Motor neuron (in vitro differentiated cells): ENCODE data around the gene HLA-DOB. TPM values are rescaled to one million over a fixed set of nuclear protein-coding genes. Genes with fewer than 3 reads are reported as not detected.
A peak's percentile ranks its signal among the peaks of the same experiment; 100 is the strongest.
"Not testable (repeated sequence)": the region's sequence is repeated elsewhere in the genome, so short reads cannot be mapped to it uniquely, and the experiment has no call there.

Experiments used
- ATAC-seq, 8 experiments: fragments of 200-7000 bp; cut with Tn5 transposase; replicated peaks in 6 of 8; 2 replicates each; pipeline ENCODE4 v1.8.0; 2021; ENCODE audit warnings: mild to moderate bottlenecking in 8 of 8, moderate library complexity in 8 of 8
- H3K27ac ChIP-seq, 2 donors: fragments of 250-450 bp; sonication (Bioruptor Pico); 2 replicates each; pipeline ENCODE4 v1.9.0; 2021; ENCODE audit warnings: antibody characterized with exemption in 2 of 2, mild to moderate bottlenecking in 2 of 2, moderate library complexity in 1 of 2
- H3K4me1 ChIP-seq, 2 donors: fragments of 250-450 bp; sonication (Bioruptor Pico); replicated peaks in 1 of 2; 2 replicates each; pipeline ENCODE4 v1.6.1; 2021; ENCODE audit warnings: antibody characterized with exemption in 2 of 2, mild to moderate bottlenecking in 2 of 2, moderate library complexity in 1 of 2
- H3K4me3 ChIP-seq, 5 donors: fragments of 250-450 bp; sonication (Bioruptor Pico); 2 replicates each; pipeline ENCODE4 v1.9.0; 2021; ENCODE audit warnings: antibody characterized with exemption in 5 of 5, mild to moderate bottlenecking in 5 of 5, moderate library complexity in 4 of 5
- WGBS, 10 experiments: fragments of 450-650 bp; shearing (Covaris generic); methylation state at CpG; one replicate each; pipeline ENCODE4 v1.0.0; 2022; 5-methylcytosine and 5-hydroxymethylcytosine counted together
- in situ Hi-C, 9 experiments: fragments of 400-800 bp; cut with MboI; loops; one replicate each; pipeline ENCODE4 v1.15.0; 2021; ENCODE audit warnings: low sequenced_read_pairs in 9 of 9, low pct_unique_long_range_greater_than_20kb in 2 of 9; ENCODE audit not compliant: unreplicated experiment in 9 of 9
- total RNA-seq, 8 experiments: library from RNA; unstranded; fragments of 300-600 nt; gene quantifications; 2 replicates each; pipeline versions ENCODE4 v1.2.3 to v1.2.4, GENCODE V29; 2022

HLA-DOB gene
- total RNA-seq, 8 experiments from 2014 or later = 0.47 to 1.4 (median 1.1) TPM; not detected in 5

DNA sequence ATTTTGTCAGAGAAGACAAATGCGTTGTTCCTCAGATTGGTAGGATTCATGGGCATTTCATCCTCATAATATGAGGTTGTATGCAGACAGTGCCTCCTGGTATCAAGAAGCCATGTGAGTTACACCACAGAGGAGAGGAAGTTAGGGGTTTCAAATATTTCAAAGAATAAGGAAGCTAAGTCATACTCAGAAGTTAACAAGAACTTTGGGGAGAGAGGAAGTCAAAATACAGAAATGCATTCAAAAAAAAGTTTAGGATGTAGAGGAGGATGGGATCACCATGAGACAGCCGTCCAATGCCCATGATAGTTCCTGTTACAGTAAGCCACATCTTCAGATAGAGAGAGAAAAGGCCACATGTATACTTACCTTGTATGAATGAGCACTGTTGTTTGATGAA lies 22.3 kb downstream of the HLA-DOB start:
- H3K4me1 ChIP-seq = no peaks in the 10 kb centered on the region
- in situ Hi-C loops = loop anchor here in 6 of 9 experiments (10.0 to 25.0 kb wide), 4 partner anchors 357 to 557 kb away; partner anchors contain the start of genes BTNL2 (in 3 of the 6) and HLA-DRA (in 1 of the 6)
- no peak for ATAC-seq
- no peak overlapping the region for H3K27ac ChIP-seq
- no peak overlapping the region for H3K4me3 ChIP-seq
- WGBS, 10 experiments = 40 to 100% (median 60%) methylated on average over 1 to 2 of the region's 2 CpGs; no CpG with 5 or more reads in 3 of the 10 experiments

GRCh38 chr6:32792901-32793435 lies 23.8 kb downstream of the HLA-DOB start:
- Histone ChIP-seq H3K4me3 (no peak overlapping the region), H3K4me1 (no peaks in the 10 kb centered on the region), H3K27ac (no peak overlapping the region)
- 0 to 100% (median 45%) methylated on average over 1 to 3 of the region's 3 CpGs; no CpG with 5 or more reads in 2 of the 10 experiments for WGBS, 10 experiments
- ATAC-seq = no peak
- in situ Hi-C loops = loop anchor here in 6 of 9 experiments (10.0 to 25.0 kb wide), 4 partner anchors 356 to 556 kb away; partner anchors contain the start of genes BTNL2 (in 3 of the 6) and HLA-DRA (in 1 of the 6)

- ATAC-seq = no peak
- H3K27ac ChIP-seq = no peak overlapping the region
- in situ Hi-C loops = loop anchor here in 6 of 9 experiments (10.0 to 25.0 kb wide), 4 partner anchors 353 to 553 kb away; partner anchors contain the start of genes BTNL2 (in 3 of the 6) and HLA-DRA (in 1 of the 6)
- no peaks in the 10 kb centered on the region for H3K4me1 ChIP-seq
- 15 to 100% (median 47%) methylated on average over 1 to 2 of the region's 2 CpGs; no CpG with 5 or more reads in 1 of the 10 experiments for WGBS, 10 experiments
- H3K4me3 ChIP-seq = no peak overlapping the region
Measured at GRCh38 chr6:32790306-32790705, 26.5 kb downstream of the HLA-DOB start.

DNA sequence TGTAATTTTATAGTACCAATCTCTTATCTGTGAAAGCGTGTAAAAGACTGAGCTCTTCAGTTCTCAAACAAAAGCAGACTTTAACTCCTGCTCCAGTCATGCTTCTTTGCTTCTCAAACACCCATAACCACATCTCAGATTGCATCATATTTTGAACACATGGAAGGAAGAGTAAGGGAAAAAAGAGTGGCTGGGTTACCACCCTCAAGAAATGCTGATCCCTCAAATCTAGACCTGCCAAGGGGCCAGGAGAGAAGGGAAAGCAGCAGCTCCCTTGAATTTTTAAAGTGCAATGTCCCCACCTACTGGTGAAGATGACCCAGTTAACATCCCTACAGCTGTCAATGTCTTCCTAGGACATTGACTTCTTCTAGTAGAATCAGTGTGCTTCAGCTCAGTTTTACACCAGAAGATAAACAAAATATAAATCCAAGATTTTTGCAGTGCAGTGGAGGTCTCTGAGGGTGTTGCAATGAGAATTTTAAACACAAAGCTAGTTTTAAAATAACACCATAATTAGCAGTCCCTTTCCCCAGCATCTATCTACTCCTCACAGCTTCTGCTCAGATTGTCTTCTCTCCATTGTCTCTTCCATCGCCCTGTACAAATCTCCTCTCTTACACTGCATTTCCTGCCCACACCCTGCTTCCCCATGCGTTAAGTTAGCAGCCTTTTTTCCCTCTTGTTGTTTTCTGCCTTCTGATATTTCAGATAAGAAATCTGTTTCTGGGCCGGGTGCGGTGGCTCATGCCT lies 30.8 kb downstream of the HLA-DOB start:
- no peak overlapping the region for H3K27ac ChIP-seq
- peak; percentile 58 to 100 (median 78) for ATAC-seq
- WGBS, 10 experiments = 0 to 100% (median 58%) methylated on average over 1 to 5 of the region's 5 CpGs
- no peak overlapping the region for H3K4me3 ChIP-seq
- in situ Hi-C loops = loop anchor here in 5 of 9 experiments (25.0 kb wide), 3 partner anchors 349 to 549 kb away; partner anchors contain the start of genes BTNL2 (in 3 of the 5) and HLA-DRA (in 1 of the 5)
- no peaks in the 10 kb centered on the region for H3K4me1 ChIP-seq

- not testable (repeated sequence) for H3K27ac ChIP-seq, H3K4me3 ChIP-seq, H3K4me1 ChIP-seq, ATAC-seq
- in situ Hi-C loops = loop anchor here in 5 of 9 experiments (25.0 kb wide), 3 partner anchors 346 to 546 kb away; partner anchors contain the start of genes BTNL2 (in 3 of the 5) and HLA-DRA (in 1 of the 5)
Measured at GRCh38 chr6:32782923-32783322, 33.9 kb downstream of the HLA-DOB start.

DNA sequence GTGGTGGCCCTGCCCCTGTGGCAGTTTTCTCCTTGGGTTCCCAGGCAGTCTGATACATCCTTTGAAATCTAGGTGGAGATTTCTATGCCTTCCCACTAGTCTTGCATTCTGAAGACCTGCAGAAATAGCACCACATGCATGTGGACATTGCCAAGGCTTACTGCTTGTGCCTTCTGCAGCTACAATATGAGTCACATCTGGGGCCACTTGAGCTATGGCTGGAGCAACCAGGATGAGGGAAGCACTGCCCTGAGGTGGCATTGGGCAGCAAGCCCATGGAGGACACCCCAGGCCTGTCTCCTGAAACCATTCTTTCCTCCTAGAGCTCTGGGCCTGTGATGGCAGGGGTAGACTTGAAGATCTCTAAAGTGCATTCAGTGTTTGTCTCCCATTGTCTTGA lies 37.8 kb downstream of the HLA-DOB start:
- Histone ChIP-seq H3K4me1 (no peaks in the 10 kb centered on the region), H3K27ac (no peak overlapping the region), H3K4me3 (no peak overlapping the region)
- in situ Hi-C loops = loop anchor here in 5 of 9 experiments (25.0 kb wide), 3 partner anchors 342 to 542 kb away; partner anchors contain the start of genes BTNL2 (in 3 of the 5) and HLA-DRA (in 1 of the 5)
- ATAC-seq = no peak

DNA sequence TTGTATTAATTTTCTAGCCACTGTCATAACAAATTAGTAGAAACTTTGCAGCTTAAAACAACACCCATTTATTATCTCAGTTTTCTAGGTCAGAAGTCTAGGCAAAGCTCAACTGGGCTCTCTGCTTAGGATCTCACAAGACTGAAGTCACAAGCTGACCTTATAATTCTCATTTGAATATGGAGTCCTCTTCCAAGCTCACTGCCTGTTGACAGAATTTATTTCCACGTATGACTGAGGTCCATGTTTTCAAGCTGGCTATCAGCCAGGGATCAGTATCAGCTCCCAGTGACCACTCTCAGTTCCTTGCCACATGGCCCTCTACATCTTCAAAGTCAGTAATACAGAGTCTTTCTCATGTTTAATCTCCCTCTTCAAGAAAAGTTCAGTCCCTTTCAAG lies 41.7 kb downstream of the HLA-DOB start:
- H3K27ac ChIP-seq = no peak overlapping the region
- no peak overlapping the region for H3K4me3 ChIP-seq
- H3K4me1 ChIP-seq = no peaks in the 10 kb centered on the region
- ATAC-seq = peak in 1 of 8 experiments; percentile 31
- 9 to 50% (median 33%) methylated on average over 1 of the region's 1 CpG; no CpG with 5 or more reads in 4 of the 10 experiments for WGBS, 10 experiments
- in situ Hi-C loops = loop anchor here in 5 of 9 experiments (25.0 kb wide), 3 partner anchors 338 to 538 kb away; partner anchors contain the start of genes BTNL2 (in 3 of the 5) and HLA-DRA (in 1 of the 5)

DNA sequence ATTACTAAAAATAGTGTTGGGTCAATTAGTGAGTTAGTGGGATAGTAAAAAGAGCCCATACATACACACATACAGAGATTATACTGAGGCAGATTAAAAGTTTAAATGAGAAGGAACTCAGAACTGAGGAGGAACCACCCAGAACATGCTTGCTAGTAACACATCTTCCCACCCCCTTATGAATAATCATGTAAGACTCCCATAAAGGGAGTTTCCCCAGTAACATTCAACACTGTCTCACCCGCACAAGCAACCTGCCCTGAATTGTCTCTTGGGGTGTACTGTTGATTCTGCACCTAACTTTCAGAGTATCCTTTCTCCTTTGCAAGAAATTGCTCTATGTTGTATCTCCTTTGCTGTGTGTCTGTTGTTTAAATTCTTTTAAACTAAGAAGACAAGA lies 42.4 kb downstream of the HLA-DOB start:
- WGBS, 10 experiments = 0 to 75% (median 48%) methylated on average over 1 of the region's 1 CpG; no CpG with 5 or more reads in 4 of the 10 experiments
- no peak overlapping the region for H3K27ac ChIP-seq
- no peaks in the 10 kb centered on the region for H3K4me1 ChIP-seq
- in situ Hi-C loops = no loop called here
- peak in 3 of 8 experiments; percentile 61 to 98 (median 97) for ATAC-seq
- H3K4me3 ChIP-seq = no peak overlapping the region

GRCh38 chr6:32772656-32773055 lies 44.1 kb downstream of the HLA-DOB start:
- no peaks in the 10 kb centered on the region for H3K4me1 ChIP-seq
- no peak for ATAC-seq
- in situ Hi-C loops = no loop called here
- 0 to 100% (median 35%) methylated on average over 1 of the region's 1 CpG for WGBS, 10 experiments
- no peak overlapping the region for H3K4me3 ChIP-seq
- no peak overlapping the region for H3K27ac ChIP-seq

GRCh38 chr6:32764048-32764447 lies 52.8 kb downstream of the HLA-DOB start:
- Histone ChIP-seq H3K4me1 (no peaks in the 10 kb centered on the region), H3K4me3 (no peak overlapping the region), H3K27ac (no peak overlapping the region)
- 0 to 33% (median 8%) methylated on average over 1 of the region's 1 CpG; no CpG with 5 or more reads in 2 of the 10 experiments for WGBS, 10 experiments
- in situ Hi-C loops = no loop called here
- no peak for ATAC-seq

- H3K4me3 ChIP-seq = no peak within 1 kb of the TSS
- 0 to 60% (median 24%) methylated on average over 1 to 3 of the region's 4 CpGs; no CpG with 5 or more reads in 2 of the 10 experiments for WGBS, 10 experiments
Measured at GRCh38 chr6:32763421-32763820, 53.4 kb downstream of the HLA-DOB start, which contains the start of gene HLA-DQB2. HLA-DQB2 (minus strand) TSS chr6:32763532; CDS start chr6:32763470, 62 bp downstream.

More at GRCh38 chr6:32763421-32763820, 53.4 kb downstream of the HLA-DOB start, which contains the start of gene HLA-DQB2:
- Histone ChIP-seq H3K27ac (no peak within 1 kb of the TSS), H3K4me1 (no peaks in the 10 kb centered on the region)
- in situ Hi-C loops = no loop called here
- no peak for ATAC-seq
